HUDEP-2 (cell line): ENCODE results near the gene MAPK1IP1L.
"Not testable (repeated sequence)": the region's sequence is repeated elsewhere in the genome, so short reads cannot be mapped to it uniquely, and the experiment has no call there.

Source experiments
- DNase-seq, 76 experiments: peaks; one replicate each; lab custom pipeline; 2025; ENCODE audit not compliant: unreplicated experiment in 76 of 76; lab: John Stamatoyannopoulos, UW

The MAPK1IP1L gene

GRCh38 chr14:55053500-55053899 is 2.1 kb downstream of the MAPK1IP1L start:
- DNase-seq: no peak

GRCh38 chr14:55054098-55054497 is 2.7 kb downstream of the MAPK1IP1L start:
- no peak for DNase-seq

GRCh38 chr14:55057919-55058318 is 6.5 kb downstream of the MAPK1IP1L start:
- DNase-seq: no peak

GRCh38 chr14:55059333-55059732 is 7.9 kb downstream of the MAPK1IP1L start:
- DNase-seq: no peak

- DNase-seq: no peak
Measured at GRCh38 chr14:55062517-55063351, 11.3 kb downstream of the MAPK1IP1L start.

GRCh38 chr14:55064896-55065295 is 13.4 kb downstream of the MAPK1IP1L start:
- not testable (repeated sequence) for DNase-seq

- DNase-seq: no peak
Measured at GRCh38 chr14:55065411-55065810, 14.0 kb downstream of the MAPK1IP1L start.

GRCh38 chr14:55066223-55066622 is 14.8 kb downstream of the MAPK1IP1L start:
- DNase-seq: no peak

- DNase-seq: no peak
Measured at GRCh38 chr14:55070981-55071411, 19.5 kb downstream of the MAPK1IP1L start.

- DNase-seq: no peak
Measured at GRCh38 chr14:55071870-55072640, 20.6 kb downstream of the MAPK1IP1L start.

- peak in 36 of 76 experiments; percentile 4 to 60 (median 26) for DNase-seq
Measured at GRCh38 chr14:55073856-55074255, 22.4 kb downstream of the MAPK1IP1L start.

- no peak for DNase-seq
Measured at GRCh38 chr14:55074662-55075061, 23.2 kb downstream of the MAPK1IP1L start.

GRCh38 chr14:55075628-55076175 is 24.3 kb downstream of the MAPK1IP1L start:
- no peak for DNase-seq

- DNase-seq: peak in 1 of 76 experiments; percentile 14
Measured at GRCh38 chr14:55077170-55078151, 26.0 kb downstream of the MAPK1IP1L start.

GRCh38 chr14:55079961-55080360 is 28.5 kb downstream of the MAPK1IP1L start:
- DNase-seq: not testable (repeated sequence)

GRCh38 chr14:55084401-55085059 is 33.1 kb downstream of the MAPK1IP1L start:
- no peak for DNase-seq

- DNase-seq: no peak
Measured at GRCh38 chr14:55085060-55085660, 33.7 kb downstream of the MAPK1IP1L start.

GRCh38 chr14:55086938-55087337 is 35.5 kb downstream of the MAPK1IP1L start:
- DNase-seq: no peak

GRCh38 chr14:55088356-55088755 is 36.9 kb downstream of the MAPK1IP1L start:
- no peak for DNase-seq
